HG03108 (cell line): ENCODE data around the gene TENM4.

Experiments
- ATAC-seq: cut with Tn5 transposase; IDR thresholded peaks from one replicate; pipeline ENCODE4 v1.9.1; 2021; ENCODE audit warnings: moderate library complexity; ENCODE audit not compliant: unreplicated experiment

The TENM4 gene

DNA sequence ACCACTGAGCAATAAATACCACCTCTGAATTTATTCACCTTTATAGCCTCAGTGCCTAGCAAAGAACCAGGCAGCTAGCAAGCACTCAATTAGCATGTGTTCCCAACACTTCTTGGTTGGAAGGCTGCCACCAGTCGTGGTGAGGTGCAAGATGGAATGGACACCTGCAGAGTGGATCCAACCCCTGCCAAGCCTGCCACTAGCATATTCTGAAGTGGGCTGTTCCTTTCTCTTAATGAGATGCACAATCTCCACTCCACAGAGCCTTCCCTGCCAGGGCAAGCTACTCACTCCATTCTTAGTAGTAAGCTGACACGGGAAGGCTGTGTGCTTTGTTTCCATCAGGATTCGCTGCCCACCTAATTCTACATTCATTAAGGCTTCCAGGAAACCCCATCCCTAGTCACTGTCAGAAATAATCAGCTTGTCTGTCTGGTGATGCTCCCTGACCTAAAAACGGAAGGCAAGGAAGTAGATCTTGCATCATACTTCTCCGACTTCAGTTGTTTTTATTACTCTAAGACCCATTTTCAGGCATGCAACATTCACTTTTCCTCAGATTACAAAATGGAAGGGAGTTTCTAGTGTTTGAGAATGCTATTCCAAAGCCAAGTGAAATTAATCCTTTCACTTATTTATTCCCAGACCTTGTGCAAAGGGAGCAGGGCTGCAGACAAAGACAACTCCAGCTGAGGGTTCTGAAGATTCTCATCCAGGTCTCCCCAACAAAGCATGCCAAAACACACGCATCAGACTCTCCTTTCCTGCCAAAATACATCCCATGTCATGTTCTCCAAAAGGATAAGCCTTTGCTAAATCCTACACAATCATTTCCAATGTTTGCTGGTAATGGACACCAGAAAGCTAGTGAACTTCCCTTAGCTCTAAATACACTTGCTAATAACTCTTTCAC, 128.0 kb downstream of the TENM4 start:
- no peak for ATAC-seq

DNA sequence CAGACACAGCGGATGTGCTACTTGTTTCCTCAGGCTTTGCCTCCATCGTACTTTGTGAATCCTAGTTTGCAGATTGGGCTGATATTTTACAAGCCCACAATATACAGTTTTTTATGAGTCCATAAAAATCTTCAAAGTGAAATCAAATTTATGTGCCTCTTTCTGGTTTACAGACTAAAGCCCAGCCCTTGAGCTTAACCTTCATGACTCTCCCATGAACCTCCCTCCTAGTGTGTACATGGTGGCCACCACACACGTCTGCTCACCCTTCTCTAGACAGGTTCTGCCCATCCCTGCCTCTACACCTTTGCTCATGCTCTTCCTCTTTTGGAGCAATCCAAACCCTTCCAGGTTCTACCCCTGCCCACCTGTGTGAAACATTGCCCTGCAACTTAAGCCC, 129.4 kb downstream of the TENM4 start:
- ATAC-seq: no peak

DNA sequence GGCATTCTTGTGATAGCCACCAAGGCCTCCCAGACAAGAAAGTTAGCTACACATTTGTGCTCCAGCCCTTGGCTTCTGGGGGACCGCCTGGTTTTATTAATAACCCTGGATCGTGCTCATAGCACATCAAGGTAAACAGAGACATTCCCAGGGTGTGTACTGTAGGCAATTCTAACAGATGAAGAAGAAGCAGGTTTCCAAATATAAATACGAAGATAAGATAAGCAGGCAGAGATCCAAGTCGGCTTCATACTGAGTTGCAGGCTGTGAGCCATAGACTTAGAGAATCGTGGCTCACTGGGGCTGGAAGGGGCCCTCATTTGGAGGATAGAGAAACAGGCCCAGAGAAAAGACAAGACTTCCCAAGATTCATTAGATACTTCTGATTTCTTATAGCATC, 131.4 kb downstream of the TENM4 start:
- no peak for ATAC-seq

DNA sequence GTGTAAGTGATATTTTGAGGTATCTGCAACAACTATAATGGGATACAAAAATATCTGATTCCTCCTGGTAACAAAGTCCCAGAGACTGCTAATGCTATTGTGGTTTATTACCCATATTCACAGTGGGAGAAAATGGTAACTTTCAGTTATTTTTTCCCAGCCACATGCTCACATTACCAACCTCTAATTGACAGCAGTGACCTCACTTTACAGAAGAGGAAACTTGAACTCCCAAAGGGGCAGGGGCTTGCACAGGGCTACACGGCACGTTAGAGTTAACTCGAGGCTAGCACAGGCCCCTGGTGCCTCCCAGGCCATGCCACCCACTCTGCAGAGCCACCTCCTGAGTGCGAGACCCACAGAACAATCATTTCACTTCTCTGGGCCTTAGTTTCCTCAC, 132.4 kb downstream of the TENM4 start:
- ATAC-seq: no peak

DNA sequence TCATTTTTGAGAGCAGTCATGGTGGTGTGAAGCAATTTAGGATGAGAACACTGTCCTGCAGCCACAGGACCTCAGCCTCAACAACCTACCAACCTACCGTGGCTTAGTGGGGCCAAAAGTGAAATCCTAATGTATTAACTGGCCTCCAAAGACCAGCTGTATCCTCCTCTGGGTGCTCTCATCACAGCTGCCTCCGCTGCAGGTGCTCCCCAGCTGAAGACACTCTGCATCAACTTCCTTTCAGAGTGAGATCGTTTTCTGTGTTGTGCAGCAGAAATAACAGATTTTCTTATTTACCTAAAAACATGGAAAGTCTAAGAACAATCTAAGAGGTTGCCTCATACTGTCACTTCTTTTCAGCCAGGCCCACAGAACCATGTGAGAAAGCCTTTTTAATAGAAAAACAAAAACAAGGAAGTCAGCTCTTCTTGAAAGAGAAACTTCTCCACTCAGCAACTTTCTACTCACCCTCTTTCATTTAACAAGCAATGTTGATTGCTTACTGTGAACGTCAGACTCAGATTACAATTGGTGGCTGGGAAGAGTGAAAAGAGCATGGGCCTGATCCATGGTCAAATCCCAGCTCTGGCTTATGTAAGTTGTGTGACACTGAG, 136.1 kb downstream of the TENM4 start:
- no peak for ATAC-seq

DNA sequence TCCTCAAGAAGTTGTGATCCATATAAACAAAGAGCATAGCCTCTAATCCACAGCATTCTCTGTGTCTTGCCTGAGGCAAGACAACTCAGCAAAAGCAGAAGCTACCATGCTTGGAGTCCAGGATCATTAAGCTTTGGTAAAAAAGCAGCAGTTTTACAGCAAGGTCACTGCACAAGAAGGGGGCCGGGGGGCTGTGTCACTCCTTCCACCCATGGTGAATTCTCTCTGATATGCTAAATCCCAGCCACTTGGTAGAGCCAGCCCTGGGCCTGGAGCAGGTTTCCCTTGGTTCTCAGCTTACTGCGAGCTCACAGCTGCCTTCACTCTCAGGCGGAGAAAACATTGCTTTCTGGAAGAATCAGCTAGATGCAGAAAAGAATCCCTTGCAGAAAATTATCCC, 144.7 kb downstream of the TENM4 start:
- no peak for ATAC-seq

DNA sequence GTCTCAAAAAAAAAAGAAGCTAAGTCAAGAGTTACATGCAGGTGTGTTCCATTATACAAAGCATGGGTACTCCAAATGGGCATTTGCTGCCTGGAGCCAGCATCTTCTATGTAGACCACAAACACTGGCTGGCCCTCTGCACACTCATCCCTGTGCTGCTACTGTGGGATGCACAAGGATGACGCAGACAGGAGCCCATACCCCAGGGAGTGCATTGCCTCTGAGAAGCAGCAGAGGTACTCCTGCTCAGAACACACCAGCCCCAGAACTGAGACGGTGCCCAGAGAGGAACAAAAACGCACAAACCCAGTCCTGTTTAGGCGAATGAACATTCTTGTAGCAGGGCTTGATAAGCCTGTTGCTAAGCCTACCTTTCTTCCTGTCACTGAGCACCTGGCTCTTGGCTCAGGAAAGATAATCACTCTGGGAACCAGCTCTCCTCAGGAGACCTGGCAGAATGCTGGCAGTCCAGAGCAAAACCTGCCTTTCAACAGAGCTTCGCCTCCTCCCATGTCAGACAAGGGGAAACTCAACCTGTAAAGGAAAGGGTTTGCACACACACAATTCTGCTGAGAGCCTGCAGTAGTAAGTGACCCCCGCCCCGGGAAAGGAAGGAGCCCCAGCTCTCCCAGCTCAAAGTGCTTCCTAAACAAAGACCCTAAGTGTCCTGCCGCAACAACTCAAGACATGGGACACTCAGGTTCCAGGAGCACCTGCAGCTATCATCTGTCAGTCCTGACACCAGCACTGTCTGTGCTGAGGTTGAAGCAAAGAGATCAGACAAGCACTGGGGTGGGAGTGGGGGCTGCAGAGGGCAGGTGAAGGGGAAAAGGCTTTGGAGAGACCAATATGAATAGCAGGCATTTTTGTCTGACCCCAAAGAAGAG, 145.7 kb downstream of the TENM4 start:
- ATAC-seq: no peak

DNA sequence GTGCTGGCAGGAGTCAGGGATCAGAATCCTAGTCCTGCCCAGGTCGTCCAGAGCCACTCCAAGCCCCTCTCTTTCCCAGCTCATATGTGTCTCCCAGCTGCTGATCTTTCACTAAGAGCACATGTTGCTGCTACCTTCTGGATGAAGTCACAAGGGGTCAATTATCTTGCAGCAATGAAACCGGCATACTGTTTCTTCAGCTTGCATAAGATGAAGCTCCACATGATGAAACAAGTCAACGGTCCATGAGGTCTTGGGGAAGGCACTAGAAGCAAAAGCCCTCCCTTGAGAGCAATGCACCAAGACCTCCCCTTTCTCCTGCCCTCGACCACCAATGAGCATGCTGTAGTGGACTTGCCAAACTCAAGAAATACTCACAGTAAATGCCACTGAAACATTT, 148.9 kb downstream of the TENM4 start:
- ATAC-seq: no peak

DNA sequence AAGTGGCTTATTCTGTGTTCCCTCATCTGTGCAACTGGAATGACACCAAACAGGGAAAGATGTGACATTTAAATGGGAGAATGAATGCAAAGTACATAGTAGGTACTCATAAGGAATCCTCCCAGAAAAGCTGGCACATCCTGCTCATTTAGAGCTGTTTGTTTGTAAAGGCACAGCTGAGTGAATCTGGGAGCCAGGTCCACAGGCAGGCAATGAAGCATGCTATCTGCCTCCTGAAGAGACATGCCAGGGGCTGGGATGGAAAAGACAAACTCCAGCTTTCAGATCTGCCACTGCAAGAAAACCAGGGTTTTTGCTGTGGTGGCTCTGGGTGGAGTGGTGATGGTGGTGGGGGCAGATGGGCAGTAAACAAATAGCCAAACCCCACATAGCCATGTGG, 150.1 kb downstream of the TENM4 start:
- no peak for ATAC-seq

DNA sequence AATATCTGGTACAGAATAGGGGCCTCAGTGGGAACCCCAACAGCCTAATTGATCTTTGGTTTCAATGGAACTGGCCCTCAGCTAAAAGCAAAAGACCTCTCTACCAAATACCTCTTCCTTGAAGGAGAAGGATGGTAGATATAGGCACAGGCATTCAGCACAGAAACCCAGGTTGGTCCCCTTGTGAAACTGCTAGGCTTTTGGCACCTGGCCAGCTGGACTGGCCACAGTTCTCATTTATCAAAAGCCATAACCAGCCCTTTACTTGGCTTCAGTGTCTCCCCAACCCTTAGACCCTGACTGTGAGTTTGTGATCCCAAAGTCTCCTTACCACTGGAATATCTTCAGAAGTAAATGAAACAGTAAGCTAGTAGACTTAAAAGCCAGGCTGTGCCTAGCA, 152.9 kb downstream of the TENM4 start:
- no peak for ATAC-seq

DNA sequence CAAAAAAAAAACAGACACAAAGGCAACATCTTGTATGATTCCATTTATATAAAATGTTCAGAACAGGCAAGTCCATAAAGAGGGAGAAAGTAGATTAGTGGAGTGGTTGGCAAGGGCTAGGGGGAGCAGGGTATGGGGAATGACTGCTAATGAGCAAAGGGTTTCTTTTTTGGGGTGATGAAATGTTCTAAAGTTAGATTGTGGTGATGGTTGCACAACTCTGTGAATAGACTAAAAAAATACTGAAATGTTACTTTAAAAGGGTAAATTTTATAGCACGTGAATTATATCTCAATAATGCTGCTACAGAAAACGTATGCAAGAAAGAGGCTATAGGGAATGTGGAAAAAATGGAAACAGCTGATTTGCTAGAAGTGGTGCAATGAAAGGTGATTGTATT, 155.1 kb downstream of the TENM4 start:
- ATAC-seq: no peak

DNA sequence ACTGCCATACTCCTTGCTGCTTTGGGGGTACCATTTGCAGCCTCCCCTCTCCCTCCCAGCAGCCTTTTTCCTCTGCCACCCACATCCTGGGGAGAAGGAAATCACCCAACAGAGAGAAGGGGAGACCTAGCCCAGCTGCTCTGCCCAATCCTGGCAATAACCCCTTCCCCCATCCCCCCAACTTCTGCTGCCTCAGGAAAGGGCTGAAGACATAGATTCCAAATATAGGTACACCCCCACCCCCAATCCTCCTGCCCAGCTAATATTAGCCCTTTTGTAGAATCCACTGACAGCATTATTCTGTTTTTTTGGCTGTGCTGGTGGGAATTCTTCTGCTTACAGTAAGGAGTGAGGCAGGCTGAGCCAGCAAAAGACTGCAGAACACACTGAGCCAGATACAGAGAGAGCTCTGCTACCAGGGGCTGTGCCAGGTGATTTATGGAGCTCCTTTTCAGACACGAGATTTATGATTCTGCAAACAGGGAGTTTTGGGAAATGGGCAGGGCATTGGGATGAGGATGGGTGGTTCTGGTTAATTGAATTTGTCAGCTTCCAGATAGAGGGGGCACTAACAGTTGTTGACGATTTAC, 164.0 kb downstream of the TENM4 start:
- ATAC-seq: no peak

DNA sequence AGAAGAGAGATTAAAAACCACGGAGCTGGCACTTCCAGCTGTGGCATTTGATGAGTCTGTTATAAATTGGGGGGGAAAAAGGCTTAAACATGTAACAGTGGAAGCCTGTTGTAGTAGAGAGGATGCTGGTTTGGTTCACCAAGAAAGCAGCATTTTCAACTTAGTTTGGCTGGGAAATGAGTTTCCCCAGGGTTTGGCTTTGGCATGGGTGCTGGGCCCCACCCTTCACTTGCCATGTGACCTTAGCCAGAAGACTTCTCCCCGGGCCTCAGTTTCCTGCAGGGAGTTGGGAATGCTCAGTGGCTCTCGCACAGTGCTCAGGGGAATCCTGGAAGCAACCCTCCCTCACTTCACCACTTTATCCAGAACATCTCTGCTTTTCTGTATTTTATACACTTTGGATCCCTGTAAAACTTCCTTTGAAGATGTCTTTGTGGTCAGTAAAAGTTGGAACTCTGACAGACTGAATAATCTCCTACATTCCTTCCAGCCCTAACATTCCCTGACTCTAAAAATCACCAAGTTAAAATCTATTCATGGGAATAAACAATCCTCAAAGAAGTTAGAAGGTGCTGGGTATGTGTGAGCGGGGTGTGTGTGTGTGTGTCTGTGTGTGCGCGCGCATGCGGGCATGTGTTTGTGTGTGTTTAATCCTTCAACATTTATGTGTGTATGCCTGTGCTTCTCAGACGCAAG, 166.0 kb downstream of the TENM4 start:
- ATAC-seq: no peak

DNA sequence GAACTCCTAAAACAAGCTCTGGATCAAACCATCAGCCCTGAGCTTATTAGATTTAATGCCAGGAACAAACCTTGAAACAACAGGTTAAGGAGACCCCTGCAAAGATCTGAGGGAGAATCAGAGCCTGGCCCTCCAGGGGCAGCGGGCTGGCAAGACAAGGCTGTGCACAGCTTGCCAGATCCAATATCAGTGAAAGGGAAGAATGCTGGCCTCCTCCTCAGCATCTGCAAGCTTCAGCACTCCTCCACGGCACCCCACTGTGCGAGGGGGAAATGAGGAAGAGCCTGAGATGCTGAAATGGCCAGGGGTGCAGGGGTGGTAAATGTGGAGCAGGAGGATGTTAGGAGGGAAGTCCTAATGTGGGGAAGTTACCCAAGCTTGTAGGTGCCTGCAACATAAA, 167.0 kb downstream of the TENM4 start:
- no peak for ATAC-seq

DNA sequence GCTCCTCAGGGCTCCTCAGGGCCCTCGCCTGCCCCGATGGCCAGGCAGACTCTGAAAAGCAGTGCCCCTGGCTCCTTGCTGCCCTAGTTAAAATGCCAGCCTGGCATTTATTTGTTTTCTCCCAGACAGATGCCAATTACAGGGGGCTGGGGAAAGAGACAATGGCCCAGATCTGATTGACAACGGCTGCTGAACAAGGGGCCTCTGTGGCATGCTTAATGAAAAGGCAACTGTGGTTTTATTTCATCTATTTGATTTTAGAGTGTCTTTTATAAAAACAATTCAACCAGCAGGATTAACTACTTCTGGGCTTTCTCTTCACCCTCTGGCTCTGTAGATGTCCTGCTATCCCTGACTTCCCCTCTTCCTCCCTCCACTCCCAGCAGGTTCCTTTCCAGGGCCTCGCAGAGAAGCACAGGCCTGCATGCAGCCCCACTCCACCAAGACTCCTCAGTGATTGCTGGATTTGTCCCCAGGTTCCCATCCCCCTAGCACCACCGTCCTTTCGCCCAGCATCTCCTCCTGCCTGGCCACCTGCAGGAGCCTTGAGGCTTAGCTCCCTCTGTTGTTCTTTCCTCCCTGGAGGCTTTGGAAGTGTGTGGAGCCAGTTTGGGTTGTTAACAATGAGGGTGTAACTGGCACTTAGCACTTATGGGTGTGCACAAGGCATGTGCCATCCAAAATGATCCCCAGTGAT, 171.1 kb downstream of the TENM4 start:
- no peak for ATAC-seq

DNA sequence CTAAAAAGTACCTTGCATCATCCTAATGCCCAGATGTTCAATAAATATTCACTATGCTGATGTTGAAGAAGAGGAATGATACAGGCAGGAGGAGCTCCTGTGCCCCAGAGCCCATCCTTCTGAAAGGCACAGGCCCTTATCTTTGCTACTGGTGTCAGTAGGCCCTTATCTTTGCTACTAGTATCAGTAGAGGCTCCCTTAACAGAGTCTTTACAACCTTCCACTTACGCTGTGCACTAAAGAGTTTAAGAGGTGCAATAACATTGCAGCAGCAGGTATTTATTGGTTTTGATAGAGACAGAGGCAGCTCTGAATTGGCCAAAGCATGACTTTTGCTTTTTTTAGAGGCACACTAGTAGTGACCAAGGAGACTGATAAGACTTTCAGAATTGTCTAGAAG, 174.4 kb downstream of the TENM4 start:
- ATAC-seq: no peak

DNA sequence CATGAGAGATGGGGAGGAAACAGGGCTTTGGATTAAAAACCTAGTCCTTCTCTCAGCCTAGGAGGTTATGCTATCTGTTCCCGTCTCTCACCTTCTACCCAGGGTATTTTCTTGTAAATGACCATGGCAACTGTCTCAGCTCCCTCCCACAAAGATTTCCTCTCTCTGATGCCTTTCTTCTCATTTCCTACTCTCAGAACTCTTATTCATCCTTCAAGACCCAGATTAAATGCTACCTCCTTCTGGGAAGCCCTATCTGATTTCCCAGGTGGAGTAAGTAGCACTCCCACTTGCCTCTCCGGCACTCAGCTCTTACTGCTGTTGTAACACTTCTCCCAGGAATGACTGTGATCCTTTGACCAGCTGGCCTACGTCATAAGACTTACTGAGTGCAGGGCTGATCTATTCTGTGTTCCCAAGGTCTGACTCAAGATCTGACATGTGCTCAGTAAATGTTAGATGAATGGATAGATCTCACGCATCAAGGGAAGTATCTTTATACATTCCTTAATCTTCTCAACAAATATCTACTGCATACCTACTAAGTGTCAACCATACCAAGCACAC, 175.0 kb downstream of the TENM4 start:
- ATAC-seq: no peak

DNA sequence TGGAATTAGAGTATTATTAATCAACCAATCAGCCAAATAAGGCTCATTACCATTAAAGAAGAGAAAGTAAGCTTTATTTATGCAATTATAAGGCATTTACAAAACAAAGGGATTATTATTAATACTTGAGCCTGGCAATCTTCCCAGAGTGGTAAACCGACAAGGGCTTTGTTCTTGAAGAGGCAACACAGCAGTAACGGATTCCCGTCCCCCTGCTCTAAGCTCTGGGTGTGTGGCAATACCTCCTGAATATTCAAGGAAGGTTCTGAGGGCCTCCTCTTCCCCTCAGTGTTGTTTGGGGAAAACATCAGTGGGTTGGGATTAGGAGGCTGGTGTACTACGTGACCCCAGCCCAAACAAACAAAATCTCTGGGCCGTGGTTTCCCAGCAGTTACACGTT, 176.5 kb downstream of the TENM4 start:
- ATAC-seq: no peak

DNA sequence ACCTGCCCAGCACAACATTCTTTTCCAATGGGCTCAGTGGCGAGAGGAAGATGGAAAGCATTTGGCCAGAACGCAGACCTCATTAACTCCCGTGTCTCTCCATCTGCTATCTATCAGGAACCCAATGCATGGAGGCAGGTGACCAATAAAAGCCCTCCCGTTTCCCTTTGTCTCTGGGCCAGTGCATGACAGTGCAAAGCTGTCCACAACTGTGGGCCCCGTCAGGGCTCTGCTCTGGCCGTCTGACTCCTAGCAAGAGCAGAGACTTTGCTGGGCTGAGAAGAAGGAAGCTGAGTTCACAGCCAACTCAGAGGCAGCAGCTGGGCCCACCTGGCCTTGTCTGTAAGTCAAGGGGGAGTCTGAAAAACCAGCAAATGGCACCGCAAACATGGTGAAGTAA, 177.8 kb downstream of the TENM4 start:
- no peak for ATAC-seq

DNA sequence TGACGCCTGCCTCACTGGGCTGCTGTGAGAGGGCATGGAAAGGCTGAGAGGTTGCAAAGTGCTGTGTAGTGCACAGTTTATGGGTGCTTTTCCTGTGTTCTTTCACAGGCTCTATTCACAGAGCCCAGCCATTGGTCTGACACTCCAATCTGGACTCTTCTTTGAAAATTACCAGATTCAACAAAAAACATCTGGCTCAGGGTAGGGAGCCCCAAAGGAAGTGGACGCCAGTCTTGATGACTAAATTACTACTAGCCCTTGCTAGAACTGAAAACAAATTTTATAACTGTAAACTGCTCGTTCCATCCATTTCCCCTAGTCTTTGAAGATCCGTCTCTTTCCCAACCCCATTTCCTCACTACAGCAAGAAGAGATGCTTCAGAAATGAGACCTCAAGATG, 178.6 kb downstream of the TENM4 start:
- no peak for ATAC-seq
